GM10266 (cell line): Measurements from ENCODE around the gene CENPH.
"Not testable (repeated sequence)": the region's sequence is repeated elsewhere in the genome, so short reads cannot be mapped to it uniquely, and the experiment has no call there.

Source experiments
- DNase-seq: peaks from one replicate; pipeline ENCODE4 v3.0.0; 2012; ENCODE audit errors: extremely low spot score
- TF ChIP-seq, protein P1 (sequence below): IDR thresholded peaks from 2 replicates; pipeline ENCODE4 v1.5.1; 2012; ENCODE audit warnings: mild to moderate bottlenecking, low read depth; ENCODE audit not compliant: control insufficient read depth, insufficient read depth; ENCODE audit errors: missing control alignments

CENPH gene

GRCh38 chr5:69158039-69158438, 31.3 kb upstream of the CENPH start:
- no peak for DNase-seq
- TF ChIP-seq, protein P1, sequence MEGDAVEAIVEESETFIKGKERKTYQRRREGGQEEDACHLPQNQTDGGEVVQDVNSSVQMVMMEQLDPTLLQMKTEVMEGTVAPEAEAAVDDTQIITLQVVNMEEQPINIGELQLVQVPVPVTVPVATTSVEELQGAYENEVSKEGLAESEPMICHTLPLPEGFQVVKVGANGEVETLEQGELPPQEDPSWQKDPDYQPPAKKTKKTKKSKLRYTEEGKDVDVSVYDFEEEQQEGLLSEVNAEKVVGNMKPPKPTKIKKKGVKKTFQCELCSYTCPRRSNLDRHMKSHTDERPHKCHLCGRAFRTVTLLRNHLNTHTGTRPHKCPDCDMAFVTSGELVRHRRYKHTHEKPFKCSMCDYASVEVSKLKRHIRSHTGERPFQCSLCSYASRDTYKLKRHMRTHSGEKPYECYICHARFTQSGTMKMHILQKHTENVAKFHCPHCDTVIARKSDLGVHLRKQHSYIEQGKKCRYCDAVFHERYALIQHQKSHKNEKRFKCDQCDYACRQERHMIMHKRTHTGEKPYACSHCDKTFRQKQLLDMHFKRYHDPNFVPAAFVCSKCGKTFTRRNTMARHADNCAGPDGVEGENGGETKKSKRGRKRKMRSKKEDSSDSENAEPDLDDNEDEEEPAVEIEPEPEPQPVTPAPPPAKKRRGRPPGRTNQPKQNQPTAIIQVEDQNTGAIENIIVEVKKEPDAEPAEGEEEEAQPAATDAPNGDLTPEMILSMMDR = no peak

DNA sequence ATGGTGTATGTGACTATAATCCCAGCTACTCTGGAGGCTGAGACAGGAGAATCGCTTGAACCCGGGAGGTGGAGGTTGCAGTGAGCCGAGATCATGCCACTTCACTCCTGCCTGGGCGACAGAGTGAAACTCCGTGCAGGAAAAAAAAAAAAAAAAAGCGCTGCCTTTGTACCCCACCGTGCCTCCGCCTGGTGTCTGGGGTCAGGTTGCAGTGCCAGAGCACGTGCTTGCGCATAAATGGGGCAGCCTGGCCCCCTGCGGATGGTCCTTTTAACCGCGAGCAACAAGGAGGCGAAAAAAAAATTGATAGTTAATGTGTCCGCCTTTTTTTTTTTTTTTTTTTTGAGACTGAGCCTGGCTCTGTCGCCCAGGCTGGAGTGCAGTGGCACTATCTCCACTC, 28.7 kb upstream of the CENPH start:
- no peak for DNase-seq
- TF ChIP-seq, protein P1 = no peak

- TF ChIP-seq, protein P1 = no peak
- DNase-seq = peak; percentile 96
Measured at GRCh38 chr5:69166686-69167492, 22.5 kb upstream of the CENPH start, which contains the start of gene CCNB1. TSS of gene CCNB1 (plus strand) at chr5:69167150. CDS start at chr5:69167263, 113 bp downstream.

DNA sequence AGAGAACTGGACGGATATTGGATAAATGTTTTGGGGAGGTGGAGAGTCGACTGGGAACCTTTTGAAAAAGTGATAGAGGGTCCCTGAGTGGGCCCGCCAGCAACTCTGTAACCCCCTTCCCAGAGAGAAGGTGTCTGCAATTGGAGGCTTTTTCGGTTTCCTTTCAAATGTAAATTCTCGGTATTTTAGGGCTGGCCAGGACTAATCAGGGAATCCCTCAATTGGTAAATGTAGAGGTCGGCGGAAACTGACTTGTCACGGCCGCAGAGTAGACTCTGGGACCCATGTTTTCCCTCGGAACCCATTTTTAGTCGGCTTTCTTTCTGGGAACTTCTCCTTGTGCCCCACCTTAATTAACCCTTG, 21.9 kb upstream of the CENPH start:
- TF ChIP-seq, protein P1 = no peak
- no peak for DNase-seq

- DNase-seq = no peak
- TF ChIP-seq, protein P1 = no peak
Measured at GRCh38 chr5:69167929-69168328, 21.5 kb upstream of the CENPH start.

DNA sequence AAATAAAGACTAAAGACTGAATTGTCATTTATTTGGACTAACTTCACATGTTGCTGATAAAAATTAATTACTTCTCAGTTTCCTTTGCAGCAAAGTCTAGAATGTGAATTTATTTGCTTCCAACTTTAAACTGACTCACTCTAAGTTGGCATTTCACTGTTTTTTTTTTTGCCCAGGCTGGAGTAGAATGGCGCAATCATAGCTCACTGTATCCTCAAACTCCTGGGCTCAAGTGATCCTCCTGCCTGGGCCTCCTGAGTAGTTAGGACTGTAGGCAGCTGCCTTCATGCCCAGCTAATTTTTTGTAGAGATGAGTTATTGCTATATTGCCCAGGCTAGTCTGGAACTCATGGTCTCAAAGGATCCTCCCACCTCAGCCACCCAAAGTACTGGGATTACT, 18.9 kb upstream of the CENPH start:
- DNase-seq = no peak
- TF ChIP-seq, protein P1 = no peak

DNA sequence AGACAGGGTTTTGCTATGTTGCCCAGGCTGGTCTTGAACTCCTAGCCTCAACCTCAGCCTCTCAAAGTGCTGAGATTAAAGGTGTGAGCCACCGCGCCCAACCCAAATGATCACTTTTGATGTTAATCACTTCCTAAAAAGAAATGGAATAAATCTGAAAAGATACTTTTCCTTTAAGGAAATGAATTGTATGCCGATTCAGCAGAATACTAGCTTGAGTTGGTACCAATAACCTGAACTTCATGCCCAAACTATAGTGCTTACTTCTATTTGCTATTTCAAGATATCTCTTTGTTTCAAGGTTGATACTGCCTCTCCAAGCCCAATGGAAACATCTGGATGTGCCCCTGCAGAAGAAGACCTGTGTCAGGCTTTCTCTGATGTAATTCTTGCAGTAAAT, 18.4 kb upstream of the CENPH start:
- no peak for DNase-seq
- TF ChIP-seq, protein P1 = no peak

GRCh38 chr5:69181659-69182293, 7.6 kb upstream of the CENPH start:
- DNase-seq = not testable (repeated sequence)
